GM12878 (cell line): ENCODE results near the gene GCK. TPM values are rescaled to one million over a fixed set of nuclear protein-coding genes. Genes with fewer than 3 reads are reported as not detected.
A peak's percentile ranks its signal among the peaks of the same experiment; 100 is the strongest.

Source experiments
- CEBPB ChIP-seq, 2 experiments: fragments of 150-350 bp in 1 of 2; IDR thresholded peaks; 2 replicates each; pipeline ENCODE4 v1.6.1; 2012 to 2014; ENCODE audit warnings: low read depth in 2 of 2, low read length in 2 of 2, borderline replicate concordance in 1 of 2, inconsistent platforms in 1 of 2
- CREB1 ChIP-seq: IDR thresholded peaks from 2 replicates; pipeline ENCODE4 v1.6.1; 2012; ENCODE audit warnings: low read depth, mild to moderate bottlenecking, inconsistent platforms
- EGR1 ChIP-seq, 2 experiments: IDR thresholded peaks; 1 replicate in 1 of 2; 2 replicates in 1 of 2; pipeline ENCODE4 v1.6.1; 2011 to 2012; ENCODE audit warnings: low read depth in 2 of 2, low read length in 2 of 2, borderline replicate concordance in 1 of 2, mild to moderate bottlenecking in 1 of 2, moderate library complexity in 1 of 2
- HDGF ChIP-seq: fragments of 450-650 bp; IDR thresholded peaks from 2 replicates; pipeline ENCODE4 v1.6.1; 2016; ENCODE audit warnings: antibody characterized with exemption
- JUND ChIP-seq: IDR thresholded peaks from 2 replicates; pipeline ENCODE4 v1.6.1; 2012; ENCODE audit warnings: low read depth, mild to moderate bottlenecking, low read length, improper control_type of control experiment, moderate library complexity
- NBN ChIP-seq: fragments of 450-650 bp; IDR thresholded peaks from 2 replicates; pipeline ENCODE4 v1.6.1; 2016
- NKRF ChIP-seq: fragments of 450-650 bp; conservative IDR thresholded peaks from 2 replicates; pipeline ENCODE4 v1.6.1; 2017; ENCODE audit warnings: mild to moderate bottlenecking, moderate library complexity
- NR2C2 ChIP-seq: IDR thresholded peaks from 2 replicates; pipeline ENCODE4 v1.6.1; 2011; ENCODE audit warnings: borderline replicate concordance, low read depth; ENCODE audit not compliant: control insufficient read depth, insufficient read length
- NRF1 ChIP-seq: conservative IDR thresholded peaks from 2 replicates; pipeline ENCODE4 v1.6.1; 2011; ENCODE audit warnings: mild to moderate bottlenecking, low read depth, low read length, improper control_type of control experiment
- POLR2A ChIP-seq: IDR thresholded peaks from 2 replicates; pipeline ENCODE4 v1.6.1; 2011; ENCODE audit warnings: low read depth, mild to moderate bottlenecking, low read length
- POLR2AphosphoS5 ChIP-seq: IDR thresholded peaks from 2 replicates; pipeline ENCODE4 v1.6.1; 2011; ENCODE audit warnings: mild to moderate bottlenecking, low read length, inconsistent platforms
- RAD21 ChIP-seq: IDR thresholded peaks from 2 replicates; pipeline ENCODE4 v1.6.1; 2011; ENCODE audit warnings: mild to moderate bottlenecking, low read depth, low read length, moderate library complexity; ENCODE audit not compliant: insufficient read depth
- RCOR1 ChIP-seq: conservative IDR thresholded peaks from 2 replicates; pipeline ENCODE4 v1.6.1; 2012; ENCODE audit warnings: low read depth, low read length, improper control_type of control experiment
- SMAD1 ChIP-seq: fragments of 450-650 bp; IDR thresholded peaks from 2 replicates; pipeline ENCODE4 v1.6.1; 2018; ENCODE audit warnings: mild to moderate bottlenecking, low read depth; ENCODE audit not compliant: partially characterized antibody
- SPI1 ChIP-seq: IDR thresholded peaks from 2 replicates; pipeline ENCODE4 v1.6.1; 2011; ENCODE audit warnings: low read depth, mild to moderate bottlenecking, low read length, moderate library complexity, borderline replicate concordance; ENCODE audit not compliant: insufficient read depth
- TAF1 ChIP-seq: IDR thresholded peaks from 2 replicates; pipeline ENCODE4 v1.6.1; 2011; ENCODE audit warnings: mild to moderate bottlenecking, low read depth, low read length, borderline replicate concordance
- TBL1XR1 ChIP-seq: IDR thresholded peaks from 2 replicates; pipeline ENCODE4 v1.6.1; 2012; ENCODE audit warnings: low read depth, low read length, improper control_type of control experiment
- ZNF207 ChIP-seq: fragments of 450-650 bp; IDR thresholded peaks from 2 replicates; pipeline ENCODE4 v1.6.1; 2014; ENCODE audit warnings: antibody characterized with exemption, mild to moderate bottlenecking, borderline replicate concordance
- polyA plus RNA-seq, 11 experiments: library from polyadenylated mRNA; depleted of rRNA in 4 of 11; unstranded in 6 of 11; stranded (reverse) in 5 of 11; fragments of >200 nt; fragmentation: Nextera tagmentation in 4 of 11; fragmentation: Illumina TruSeq in 1 of 11; extraction: Ambion mirVana in 4 of 11; extraction: Trizol in 1 of 11; gene quantifications; 1 replicate in 1 of 11; 2 replicates in 10 of 11; pipeline versions ENCODE4 v1.2.1 to v1.2.3, GENCODE V29; 2011 to 2016; ENCODE audit warnings: inconsistent platforms in 2 of 11, missing spikeins in 2 of 11, low read depth in 1 of 11
- total RNA-seq, 4 experiments: library from RNA; depleted of rRNA in 3 of 4; stranded (reverse); fragments of >200 nt in 3 of 4; fragmentation: Illumina TruSeq in 1 of 4; extraction: Trizol in 1 of 4; gene quantifications; 2 replicates each; pipeline versions ENCODE4 v1.2.1 to v1.2.3, GENCODE V29; 2013 to 2021
- TF ChIP-seq, protein P1 (sequence below): fragments of 450-650 bp; formaldehyde crosslinking; IDR thresholded peaks from 2 replicates; pipeline ENCODE4 v1.4.0; 2020; ENCODE audit warnings: mild to moderate bottlenecking, moderate library complexity
- TF ChIP-seq, protein P2 (sequence below): fragments of 150-350 bp; IDR thresholded peaks from 2 replicates; pipeline ENCODE4 v1.6.1; 2014; ENCODE audit warnings: mild to moderate bottlenecking, low read depth, low read length
- TF ChIP-seq, protein P3 (sequence below): IDR thresholded peaks from 2 replicates; pipeline ENCODE4 v1.6.1; 2012; ENCODE audit warnings: low read depth, low read length, improper control_type of control experiment

The GCK gene
- total and polyA plus RNA-seq, 10 of the 15 experiments (the other 5 are each of a cell fraction or from before 2014, with no cell fraction given): 0.06 to 0.16 TPM; not detected in 8

DNA sequence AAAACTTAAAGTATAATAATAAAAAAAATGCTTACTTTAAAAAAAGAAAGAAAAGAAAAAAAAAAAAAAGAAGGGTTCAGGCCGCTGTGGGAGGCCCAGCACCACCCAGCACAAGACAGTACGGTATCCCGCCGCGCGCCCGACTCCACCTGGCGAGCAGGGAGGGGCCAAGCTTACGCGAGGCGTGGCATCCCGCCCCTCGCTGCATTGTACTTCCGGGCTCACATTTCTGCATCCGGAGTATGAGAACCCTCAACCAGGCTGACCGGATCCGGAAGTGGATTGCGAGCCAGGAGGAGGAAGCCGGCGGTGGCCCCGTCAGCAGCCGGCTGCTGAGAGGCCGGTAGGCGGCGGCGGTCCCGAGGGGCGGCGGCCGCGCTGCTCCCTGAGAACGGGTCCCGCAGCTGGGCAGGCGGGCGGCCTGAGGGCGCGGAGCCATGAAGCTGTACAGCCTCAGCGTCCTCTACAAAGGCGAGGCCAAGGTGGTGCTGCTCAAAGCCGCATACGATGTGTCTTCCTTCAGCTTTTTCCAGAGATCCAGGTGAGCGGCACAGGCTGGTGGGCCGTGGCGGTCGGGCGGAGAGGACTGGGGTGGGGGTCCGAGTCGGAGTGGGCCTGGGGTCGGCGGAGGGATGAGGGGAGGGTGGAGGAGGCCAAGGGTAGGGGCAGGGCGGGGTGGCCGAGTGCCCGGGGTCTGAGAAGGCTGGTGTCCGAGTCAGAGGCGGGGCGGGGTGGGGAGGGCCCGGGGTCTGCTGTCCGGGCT, 11.6 kb upstream of the GCK start, which contains the start of gene YKT6 (continued):
- TF ChIP-seq, protein P1, sequence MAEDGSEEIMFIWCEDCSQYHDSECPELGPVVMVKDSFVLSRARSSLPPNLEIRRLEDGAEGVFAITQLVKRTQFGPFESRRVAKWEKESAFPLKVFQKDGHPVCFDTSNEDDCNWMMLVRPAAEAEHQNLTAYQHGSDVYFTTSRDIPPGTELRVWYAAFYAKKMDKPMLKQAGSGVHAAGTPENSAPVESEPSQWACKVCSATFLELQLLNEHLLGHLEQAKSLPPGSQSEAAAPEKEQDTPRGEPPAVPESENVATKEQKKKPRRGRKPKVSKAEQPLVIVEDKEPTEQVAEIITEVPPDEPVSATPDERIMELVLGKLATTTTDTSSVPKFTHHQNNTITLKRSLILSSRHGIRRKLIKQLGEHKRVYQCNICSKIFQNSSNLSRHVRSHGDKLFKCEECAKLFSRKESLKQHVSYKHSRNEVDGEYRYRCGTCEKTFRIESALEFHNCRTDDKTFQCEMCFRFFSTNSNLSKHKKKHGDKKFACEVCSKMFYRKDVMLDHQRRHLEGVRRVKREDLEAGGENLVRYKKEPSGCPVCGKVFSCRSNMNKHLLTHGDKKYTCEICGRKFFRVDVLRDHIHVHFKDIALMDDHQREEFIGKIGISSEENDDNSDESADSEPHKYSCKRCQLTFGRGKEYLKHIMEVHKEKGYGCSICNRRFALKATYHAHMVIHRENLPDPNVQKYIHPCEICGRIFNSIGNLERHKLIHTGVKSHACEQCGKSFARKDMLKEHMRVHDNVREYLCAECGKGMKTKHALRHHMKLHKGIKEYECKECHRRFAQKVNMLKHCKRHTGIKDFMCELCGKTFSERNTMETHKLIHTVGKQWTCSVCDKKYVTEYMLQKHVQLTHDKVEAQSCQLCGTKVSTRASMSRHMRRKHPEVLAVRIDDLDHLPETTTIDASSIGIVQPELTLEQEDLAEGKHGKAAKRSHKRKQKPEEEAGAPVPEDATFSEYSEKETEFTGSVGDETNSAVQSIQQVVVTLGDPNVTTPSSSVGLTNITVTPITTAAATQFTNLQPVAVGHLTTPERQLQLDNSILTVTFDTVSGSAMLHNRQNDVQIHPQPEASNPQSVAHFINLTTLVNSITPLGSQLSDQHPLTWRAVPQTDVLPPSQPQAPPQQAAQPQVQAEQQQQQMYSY (CRISPR knock-in tag): no peak
- TF ChIP-seq HDGF (0 out of 2 replicates have a peak, but pooled peaks have one; percentile 50), NBN (peak; percentile 60; the same call in 1 of the 2 replicates), TAF1 (peak; percentile 98), JUND (no peak), NR2C2 (no peak), SPI1 (peak; percentile 49; the same call in 1 of the 2 replicates), CREB1 (peak; percentile 78), CEBPB (IDR thresholded peaks at IDR 0.05; ENCODE audit: borderline replicate concordance in 1 of 2, low read depth in 2 of 2, low read length in 2 of 2) (no peak), POLR2AphosphoS5 (peak; percentile 88), TBL1XR1 (peak; percentile 74; the same call in 1 of the 2 replicates), SMAD1 (no peak), NRF1 (no peak), ZNF207 (peak; percentile 58; the same call in 1 of the 2 replicates), RCOR1 (no peak), EGR1 (IDR thresholded peaks at IDR 0.05; ENCODE audit: borderline replicate concordance in 1 of 2, low read depth in 2 of 2, low read length in 2 of 2) (peak in 1 of 2 experiments; percentile 43; a peak in 1 of 3 replicates), RAD21 (no peak), POLR2A (peak; percentile 91), NKRF (peak; percentile 76)
- TF ChIP-seq, protein P2, sequence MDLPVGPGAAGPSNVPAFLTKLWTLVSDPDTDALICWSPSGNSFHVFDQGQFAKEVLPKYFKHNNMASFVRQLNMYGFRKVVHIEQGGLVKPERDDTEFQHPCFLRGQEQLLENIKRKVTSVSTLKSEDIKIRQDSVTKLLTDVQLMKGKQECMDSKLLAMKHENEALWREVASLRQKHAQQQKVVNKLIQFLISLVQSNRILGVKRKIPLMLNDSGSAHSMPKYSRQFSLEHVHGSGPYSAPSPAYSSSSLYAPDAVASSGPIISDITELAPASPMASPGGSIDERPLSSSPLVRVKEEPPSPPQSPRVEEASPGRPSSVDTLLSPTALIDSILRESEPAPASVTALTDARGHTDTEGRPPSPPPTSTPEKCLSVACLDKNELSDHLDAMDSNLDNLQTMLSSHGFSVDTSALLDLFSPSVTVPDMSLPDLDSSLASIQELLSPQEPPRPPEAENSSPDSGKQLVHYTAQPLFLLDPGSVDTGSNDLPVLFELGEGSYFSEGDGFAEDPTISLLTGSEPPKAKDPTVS: no peak
- TF ChIP-seq, protein P3, sequence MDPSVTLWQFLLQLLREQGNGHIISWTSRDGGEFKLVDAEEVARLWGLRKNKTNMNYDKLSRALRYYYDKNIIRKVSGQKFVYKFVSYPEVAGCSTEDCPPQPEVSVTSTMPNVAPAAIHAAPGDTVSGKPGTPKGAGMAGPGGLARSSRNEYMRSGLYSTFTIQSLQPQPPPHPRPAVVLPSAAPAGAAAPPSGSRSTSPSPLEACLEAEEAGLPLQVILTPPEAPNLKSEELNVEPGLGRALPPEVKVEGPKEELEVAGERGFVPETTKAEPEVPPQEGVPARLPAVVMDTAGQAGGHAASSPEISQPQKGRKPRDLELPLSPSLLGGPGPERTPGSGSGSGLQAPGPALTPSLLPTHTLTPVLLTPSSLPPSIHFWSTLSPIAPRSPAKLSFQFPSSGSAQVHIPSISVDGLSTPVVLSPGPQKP: peak; percentile 93
